HUDEP-2 (cell line): Measurements from ENCODE around the gene LIME1.
A peak's percentile ranks its signal among the peaks of the same experiment; 100 is the strongest.

Experiments used
- DNase-seq, 76 experiments: peaks; one replicate each; lab custom pipeline; 2025; ENCODE audit not compliant: unreplicated experiment in 76 of 76; lab: John Stamatoyannopoulos, UW

Gene LIME1

DNA sequence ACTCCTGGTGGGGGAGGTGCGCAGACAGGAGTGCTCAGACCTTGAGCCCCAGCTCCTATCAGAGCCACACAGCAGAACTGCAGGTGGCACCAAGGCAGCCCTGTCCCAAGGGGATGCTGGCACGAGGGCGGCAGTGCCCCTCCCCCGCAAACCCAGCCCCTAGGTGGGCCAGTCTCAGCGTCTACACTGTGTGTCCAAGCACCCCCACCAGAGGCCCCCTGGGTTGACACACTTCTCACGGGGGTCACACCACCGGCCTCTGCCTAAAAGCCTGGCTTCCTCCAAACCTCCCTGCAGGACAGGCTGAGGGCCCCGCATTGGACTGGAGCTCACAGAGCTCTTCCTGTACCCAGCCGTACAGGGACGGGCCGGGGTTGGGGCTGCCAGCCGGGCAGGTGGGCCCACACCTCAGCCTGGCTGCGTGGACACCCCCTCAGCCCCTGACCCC is 11.2 kb downstream of the LIME1 start:
- no peak for DNase-seq

DNA sequence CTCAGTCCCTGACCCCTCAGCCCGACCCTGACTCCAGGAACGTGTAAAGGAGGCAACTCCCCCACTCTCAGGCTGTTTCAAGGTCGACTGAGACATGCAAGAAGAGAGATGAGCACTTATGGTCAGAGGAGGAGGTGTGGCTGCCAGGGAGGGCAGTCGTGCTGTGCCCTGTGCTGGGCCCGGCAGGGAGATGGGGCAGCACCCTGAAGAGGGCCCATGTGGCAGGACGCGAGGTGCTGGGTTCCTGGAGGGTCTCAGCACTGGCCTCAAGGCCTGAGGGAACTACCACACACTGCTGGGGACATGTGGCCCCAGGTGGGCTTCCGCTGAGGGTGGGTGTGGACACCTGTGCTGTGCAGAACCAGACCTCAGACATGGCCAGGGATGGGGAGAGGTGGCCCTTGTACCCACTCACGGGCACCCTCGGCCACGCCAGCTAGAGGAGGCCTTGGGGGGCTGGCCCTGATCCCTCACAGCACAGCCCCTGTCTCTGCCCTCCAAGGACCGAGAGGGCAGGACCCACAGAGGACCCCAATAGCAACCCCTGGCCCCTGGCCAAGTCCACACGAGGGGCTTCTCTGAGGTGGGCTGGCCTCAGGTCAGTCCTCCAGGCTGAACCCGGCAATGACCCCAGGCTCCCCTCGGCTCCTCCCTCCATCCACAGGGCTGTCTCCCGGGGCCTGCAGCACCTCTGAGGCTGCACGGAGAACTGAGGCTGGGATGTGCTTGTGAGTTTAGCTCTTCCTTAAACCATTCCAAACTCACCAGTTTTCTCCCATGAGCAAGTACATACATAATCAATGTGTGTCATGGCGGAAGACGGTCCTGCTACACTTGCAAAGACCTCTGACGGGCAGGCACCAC is 11.8 kb downstream of the LIME1 start:
- no peak for DNase-seq

DNA sequence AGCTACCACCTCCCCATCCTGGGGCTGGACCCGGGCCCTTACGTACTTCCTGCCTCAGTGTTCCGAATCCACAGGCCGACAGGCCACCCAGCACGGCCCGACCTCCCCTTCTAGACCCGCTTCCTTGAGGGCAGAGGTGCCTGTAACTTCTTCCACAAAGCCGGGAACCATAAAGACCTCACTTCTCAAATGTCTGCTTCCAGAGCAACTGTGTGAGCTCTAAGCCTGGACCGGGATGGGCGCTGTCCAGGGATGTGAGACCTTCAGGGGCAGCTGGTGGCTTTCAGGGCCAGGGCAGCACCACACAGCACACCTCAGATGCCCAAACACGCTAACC is 12.4 kb downstream of the LIME1 start:
- no peak for DNase-seq

- no peak for DNase-seq
Observed at GRCh38 chr20:63749597-63750508, 13.4 kb downstream of the LIME1 start.

DNA sequence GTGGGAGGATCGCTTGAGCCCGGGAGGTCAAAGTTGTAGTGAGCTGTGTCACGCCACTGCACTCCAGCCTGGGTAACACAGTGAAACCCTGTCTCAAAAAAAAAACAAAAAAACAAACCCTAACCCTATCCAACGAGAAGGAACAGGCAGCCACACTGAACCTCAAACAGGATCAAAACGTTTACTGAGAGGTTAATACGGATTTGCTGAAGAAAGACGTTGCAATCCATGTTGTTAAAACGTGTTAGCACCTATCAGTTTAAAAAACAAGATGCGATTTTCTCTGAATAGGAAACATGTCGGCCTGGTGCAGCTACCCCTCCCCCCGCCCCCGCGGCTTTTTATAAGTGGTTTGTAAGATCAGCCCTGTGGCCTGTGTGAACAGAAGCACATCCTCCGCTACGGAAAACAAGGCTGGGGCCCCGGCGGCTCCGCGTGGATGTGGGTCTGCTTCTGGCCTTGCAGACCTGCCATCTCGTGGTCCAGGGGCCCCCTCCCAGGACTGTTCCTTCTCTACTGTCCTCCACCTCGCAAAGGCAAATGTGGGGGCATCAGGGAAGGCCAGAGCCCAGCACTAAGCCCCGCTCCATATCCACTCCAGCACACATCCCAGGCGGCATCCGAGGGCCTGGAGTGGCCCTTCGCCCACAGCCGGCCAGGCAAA is 14.5 kb downstream of the LIME1 start:
- DNase-seq: no peak

DNA sequence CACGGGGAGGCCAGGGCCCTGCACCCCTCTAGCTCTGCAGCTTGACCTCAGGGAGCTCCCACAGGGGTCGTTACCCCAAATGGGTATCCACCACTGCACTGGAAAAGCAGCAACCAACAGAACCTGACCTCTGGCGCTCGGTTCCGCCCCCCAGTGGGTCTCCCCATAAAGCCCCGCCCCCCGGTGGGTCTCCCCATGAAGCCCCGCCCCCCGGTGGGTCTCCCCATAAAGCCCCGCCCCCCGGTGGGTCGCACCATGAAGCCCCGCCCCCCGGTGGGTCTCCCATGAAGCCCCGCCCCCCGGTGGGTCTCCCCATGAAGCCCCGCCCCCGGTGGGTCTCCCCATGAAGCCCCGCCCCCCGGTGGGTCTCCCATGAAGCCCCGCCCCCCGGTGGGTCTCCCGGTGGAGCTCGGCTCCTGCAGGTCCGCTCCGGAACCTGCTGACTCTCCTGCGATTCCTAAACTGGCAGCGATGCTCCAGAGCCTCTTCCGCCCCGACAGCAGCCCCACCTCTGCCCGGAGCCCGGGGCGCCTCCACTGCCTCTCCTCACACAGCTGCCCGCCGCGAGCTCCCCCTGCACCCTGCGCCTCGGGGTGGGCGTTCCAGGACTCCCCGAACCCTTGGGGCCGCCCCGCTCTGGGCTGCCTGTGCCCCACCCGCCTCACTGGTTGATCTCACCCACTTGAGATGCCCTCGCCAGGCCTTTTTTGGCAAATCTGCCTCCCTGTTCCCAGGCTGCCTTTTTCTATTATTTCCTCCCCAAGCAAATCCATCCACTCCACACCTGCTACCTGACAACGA is 15.2 kb downstream of the LIME1 start:
- no peak for DNase-seq

GRCh38 chr20:63752411-63753101 is 16.1 kb downstream of the LIME1 start:
- no peak for DNase-seq

- DNase-seq: no peak
Observed at GRCh38 chr20:63753381-63753780, 16.9 kb downstream of the LIME1 start.

DNA sequence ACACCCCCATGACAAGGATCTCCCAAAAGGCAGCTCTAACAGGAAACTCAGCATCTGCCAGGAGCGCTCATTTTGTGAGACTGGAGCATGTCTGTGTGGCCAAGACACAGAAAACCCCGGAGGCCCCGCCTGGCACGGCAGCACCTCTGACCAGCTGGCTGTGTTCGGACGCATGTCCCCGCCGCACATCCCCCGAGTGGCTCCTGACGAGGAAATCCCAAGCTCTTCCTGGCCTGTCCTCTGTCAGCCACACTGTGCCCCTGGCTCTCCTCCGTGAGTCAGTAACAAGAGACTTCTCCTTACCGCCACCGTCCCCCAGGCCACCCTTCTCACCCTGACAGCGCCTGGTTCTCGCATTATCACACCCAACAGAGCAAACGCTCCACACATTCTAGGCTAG is 17.5 kb downstream of the LIME1 start:
- no peak for DNase-seq

GRCh38 chr20:63755933-63756647 is 19.6 kb downstream of the LIME1 start:
- no peak for DNase-seq

GRCh38 chr20:63756648-63756991 is 20.2 kb downstream of the LIME1 start:
- DNase-seq: no peak

GRCh38 chr20:63758152-63758551 is 21.7 kb downstream of the LIME1 start:
- no peak for DNase-seq

GRCh38 chr20:63759377-63759901 is 23.0 kb downstream of the LIME1 start:
- DNase-seq: no peak

DNA sequence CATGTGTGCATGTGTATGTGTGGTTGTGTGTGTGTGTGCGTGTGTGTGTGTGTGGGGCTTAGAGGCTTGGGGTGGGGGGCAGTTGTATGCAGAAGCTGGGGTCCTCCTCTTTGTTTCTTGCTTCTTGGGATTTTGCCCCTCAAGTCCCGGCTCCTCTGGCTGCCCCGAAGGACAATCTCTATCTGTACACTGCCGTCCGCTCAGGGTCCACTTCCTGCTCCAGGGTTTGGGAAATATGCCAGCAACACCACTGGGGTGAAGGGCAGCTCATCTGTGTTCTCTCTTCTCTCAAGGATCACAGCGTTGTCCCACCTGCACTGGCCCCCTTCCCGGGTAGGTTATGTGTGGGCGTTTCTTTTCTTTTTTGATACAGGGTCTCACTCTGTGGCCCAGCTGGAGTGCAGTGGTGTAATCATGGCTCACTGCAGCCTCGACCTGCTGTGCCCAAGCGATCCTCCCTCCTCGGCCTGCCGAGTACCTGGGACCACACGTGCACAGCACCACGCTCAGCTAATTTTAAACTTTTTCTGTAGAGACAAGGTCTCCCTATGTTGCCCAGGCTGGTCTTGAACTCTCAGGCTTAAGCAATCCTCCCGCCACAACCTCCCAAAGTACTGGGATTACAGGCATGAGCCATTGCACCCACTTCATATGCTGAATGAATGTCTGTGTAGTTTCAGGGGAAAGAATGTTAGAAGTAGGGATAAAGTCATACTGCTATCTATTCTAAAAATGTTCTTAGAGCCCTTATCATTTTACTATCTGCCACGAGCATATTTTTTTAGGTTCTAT is 28.8 kb downstream of the LIME1 start:
- DNase-seq: no peak

- DNase-seq: peak in 25 of 76 experiments; percentile 5 to 54 (median 23)
Observed at GRCh38 chr20:63765902-63766301, 29.4 kb downstream of the LIME1 start.

- DNase-seq: no peak
Observed at GRCh38 chr20:63766695-63767426, 30.4 kb downstream of the LIME1 start.

- DNase-seq: no peak
Observed at GRCh38 chr20:63767456-63767855, 31.0 kb downstream of the LIME1 start.

- DNase-seq: no peak
Observed at GRCh38 chr20:63767886-63768285, 31.4 kb downstream of the LIME1 start.
